Upper lobe of left lung (tissue), 4 donors: ENCODE measurements around the gene TSPAN5.

ENCODE experiments used
- EP300 ChIP-seq, 4 donors: sonication (generic); formaldehyde crosslinking; IDR thresholded peaks; one replicate each; pipeline ENCODE4 v1.5.1; 2017; ENCODE audit warnings: antibody characterized with exemption in 4 of 4, control low read depth in 2 of 4
- TF ChIP-seq, protein P1 (sequence below), 6 experiments: fragments of 450-650 bp in 4 of 6; fragments of 200-600 bp in 2 of 6; sonication (generic) in 2 of 6; IDR thresholded peaks; one replicate each; pipeline ENCODE4 v1.5.1; 2016 to 2019; ENCODE audit warnings: antibody characterized with exemption in 6 of 6

DNA sequence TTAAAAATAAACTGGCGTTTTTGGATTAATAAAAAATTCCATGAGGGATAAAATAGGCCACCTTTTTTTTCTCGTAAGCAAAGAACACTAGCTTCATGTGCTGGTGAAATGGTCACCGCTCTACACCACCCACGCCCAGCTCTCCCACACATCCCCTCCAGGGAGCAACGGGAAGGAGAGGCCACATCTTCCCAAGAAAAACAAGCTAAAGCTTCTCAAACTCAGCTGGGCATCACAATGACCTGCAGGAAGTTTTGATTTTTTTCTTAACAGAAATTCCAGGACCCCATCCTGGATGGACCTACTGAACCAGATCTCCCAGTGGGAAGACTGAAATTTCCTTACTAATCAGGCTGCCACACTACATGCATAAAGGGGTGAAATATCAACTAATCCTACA lies 9.8 kb downstream of the TSPAN5 start:
- TF ChIP-seq, protein P1, sequence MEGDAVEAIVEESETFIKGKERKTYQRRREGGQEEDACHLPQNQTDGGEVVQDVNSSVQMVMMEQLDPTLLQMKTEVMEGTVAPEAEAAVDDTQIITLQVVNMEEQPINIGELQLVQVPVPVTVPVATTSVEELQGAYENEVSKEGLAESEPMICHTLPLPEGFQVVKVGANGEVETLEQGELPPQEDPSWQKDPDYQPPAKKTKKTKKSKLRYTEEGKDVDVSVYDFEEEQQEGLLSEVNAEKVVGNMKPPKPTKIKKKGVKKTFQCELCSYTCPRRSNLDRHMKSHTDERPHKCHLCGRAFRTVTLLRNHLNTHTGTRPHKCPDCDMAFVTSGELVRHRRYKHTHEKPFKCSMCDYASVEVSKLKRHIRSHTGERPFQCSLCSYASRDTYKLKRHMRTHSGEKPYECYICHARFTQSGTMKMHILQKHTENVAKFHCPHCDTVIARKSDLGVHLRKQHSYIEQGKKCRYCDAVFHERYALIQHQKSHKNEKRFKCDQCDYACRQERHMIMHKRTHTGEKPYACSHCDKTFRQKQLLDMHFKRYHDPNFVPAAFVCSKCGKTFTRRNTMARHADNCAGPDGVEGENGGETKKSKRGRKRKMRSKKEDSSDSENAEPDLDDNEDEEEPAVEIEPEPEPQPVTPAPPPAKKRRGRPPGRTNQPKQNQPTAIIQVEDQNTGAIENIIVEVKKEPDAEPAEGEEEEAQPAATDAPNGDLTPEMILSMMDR (IDR thresholded peaks at IDR 0.05): no peak
- no peak for TF ChIP-seq EP300 (IDR thresholded peaks at IDR 0.05)
